Loucy (cell line): ENCODE results near the gene EBPL.

Experiments used
- H2AFZ ChIP-seq: fragments of 200-600 bp; sonication (generic); 2 replicates; pipeline ENCODE4 v1.6.0; 2016; ENCODE audit warnings: antibody characterized with exemption, mild to moderate bottlenecking, low read length, moderate library complexity
- H3F3A ChIP-seq: fragments of 200-600 bp; 2 replicates; pipeline ENCODE4 v1.6.0; 2016; ENCODE audit warnings: antibody characterized with exemption, low read depth, mild to moderate bottlenecking
- H3K27me3 ChIP-seq: fragments of 200-600 bp; sonication (generic); 2 replicates; pipeline ENCODE4 v1.6.1; 2014; ENCODE audit warnings: low read length, mild to moderate bottlenecking; ENCODE audit not compliant: insufficient read depth, poor library complexity, severe bottlenecking
- H3K36me3 ChIP-seq: fragments of 200-600 bp; sonication (generic); 2 replicates; pipeline ENCODE4 v1.6.1; 2016; ENCODE audit warnings: low read length; ENCODE audit not compliant: insufficient read depth
- H3K4me1 ChIP-seq: fragments of 200-600 bp; sonication (generic); 2 replicates; pipeline ENCODE4 v1.5.1; 2014; ENCODE audit warnings: low read length, mild to moderate bottlenecking; ENCODE audit not compliant: insufficient read depth, poor library complexity, severe bottlenecking
- H3K4me2 ChIP-seq: fragments of 200-600 bp; sonication (generic); 2 replicates; pipeline ENCODE4 v1.6.0; 2014; ENCODE audit warnings: antibody characterized with exemption, low read length, low read depth, mild to moderate bottlenecking; ENCODE audit not compliant: poor library complexity, severe bottlenecking
- H3K4me3 ChIP-seq: fragments of 200-600 bp; sonication (generic); 2 replicates; pipeline ENCODE4 v1.5.1; 2014; ENCODE audit warnings: low read length, mild to moderate bottlenecking, mixed read lengths; ENCODE audit not compliant: poor library complexity, severe bottlenecking
- H3K79me2 ChIP-seq: fragments of 200-600 bp; sonication (generic); 2 replicates; pipeline ENCODE4 v1.6.1; 2014; ENCODE audit warnings: low read length; ENCODE audit not compliant: insufficient read depth
- H3K9ac ChIP-seq: fragments of 200-600 bp; sonication (generic); 2 replicates; pipeline ENCODE4 v1.6.0; 2014; ENCODE audit warnings: mild to moderate bottlenecking, low read depth, low read length, moderate library complexity; ENCODE audit not compliant: poor library complexity, severe bottlenecking
- H3K9me2 ChIP-seq: fragments of 200-600 bp; sonication (generic); replicated peaks from 2 replicates; pipeline ENCODE4 v1.6.1; 2016; ENCODE audit warnings: low read depth, low read length, mixed read lengths
- H3K9me3 ChIP-seq: fragments of 200-600 bp; sonication (generic); 2 replicates; pipeline ENCODE4 v1.6.1; 2014; ENCODE audit warnings: mild to moderate bottlenecking, antibody characterized with exemption, low read length, low read depth; ENCODE audit not compliant: insufficient read depth
- H4K20me1 ChIP-seq: fragments of 200-600 bp; sonication (generic); 2 replicates; pipeline ENCODE4 v1.6.0; 2014; ENCODE audit warnings: antibody characterized with exemption, low read length, mild to moderate bottlenecking; ENCODE audit not compliant: insufficient read depth, poor library complexity, severe bottlenecking
- CTCF ChIP-seq: fragments of 200-600 bp; sonication (generic); conservative IDR thresholded peaks from 2 replicates; pipeline ENCODE4 v1.5.1; 2014; ENCODE audit warnings: mild to moderate bottlenecking, antibody characterized with exemption, low read length
- EZH2phosphoT487 ChIP-seq: fragments of 200-600 bp; IDR thresholded peaks from 2 replicates; pipeline ENCODE4 v1.6.1; 2018; ENCODE audit warnings: antibody characterized with exemption, mild to moderate bottlenecking, moderate library complexity, borderline replicate concordance

EBPL gene

DNA sequence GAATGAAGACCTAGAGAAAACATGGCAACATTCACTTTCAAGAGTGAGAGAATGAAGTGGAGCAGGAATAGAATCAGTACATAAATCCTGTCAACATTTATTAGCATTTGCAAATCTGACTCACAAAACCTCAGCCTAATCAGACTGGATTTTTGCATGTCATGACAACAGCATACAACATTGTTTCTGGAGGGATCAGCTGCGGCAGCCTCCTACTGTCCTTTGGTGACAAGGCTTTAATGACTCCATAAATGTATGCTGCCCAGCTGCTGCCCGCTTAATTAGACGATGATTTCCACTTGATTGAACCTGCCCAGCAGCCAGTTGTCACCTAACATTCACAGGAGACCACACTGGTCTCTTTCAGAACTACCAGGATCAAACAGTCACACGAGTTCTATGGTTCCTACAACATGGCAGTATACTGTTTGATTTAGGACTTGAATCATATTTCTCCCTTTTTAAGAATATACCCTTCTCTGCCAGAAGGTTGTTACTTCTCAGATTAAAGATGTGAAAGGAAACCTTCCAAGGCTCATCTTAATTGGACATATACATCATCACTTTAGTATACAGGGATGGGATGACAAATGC, 9.3 kb downstream of the EBPL start:
- peak overlapping the region; percentile 18 for H3K4me2 ChIP-seq
- peaks cover 78% of the 10 kb centered on the region for H3K79me2 ChIP-seq

GRCh38 chr13:49679246-49679645, 12.0 kb downstream of the EBPL start:
- no peaks in the 10 kb centered on the region for H3K27me3 ChIP-seq
- no peak overlapping the region for H3K9ac ChIP-seq
- peaks cover 75% of the 10 kb centered on the region for H3K79me2 ChIP-seq
- H3K4me2 ChIP-seq, result no peak overlapping the region
- H3K4me3 ChIP-seq, result no peak overlapping the region
- TF ChIP-seq EZH2phosphoT487, result no peak
- TF ChIP-seq CTCF, result peak; percentile 65
- no peaks in the 10 kb centered on the region for H3K9me2 ChIP-seq
- peaks cover 38% of the 10 kb centered on the region for H4K20me1 ChIP-seq
- no peaks in the 10 kb centered on the region for H3F3A ChIP-seq
- peaks cover 7% of the 10 kb centered on the region for H3K4me1 ChIP-seq
- H3K36me3 ChIP-seq, result peaks cover 10% of the 10 kb centered on the region; the same call in 1 of the 2 replicates
- no peak overlapping the region for H2AFZ ChIP-seq
- no peaks in the 10 kb centered on the region for H3K9me3 ChIP-seq

More for the DNA sequence above, 9.3 kb downstream of the EBPL start:
- Histone ChIP-seq H3F3A (no peaks in the 10 kb centered on the region), H3K9me3 (no peaks in the 10 kb centered on the region), H2AFZ (no peak overlapping the region), H3K9me2 (no peaks in the 10 kb centered on the region), H3K9ac (no peak overlapping the region), H3K4me3 (no peak overlapping the region), H3K27me3 (no peaks in the 10 kb centered on the region), H3K36me3 (no peaks in the 10 kb centered on the region), H4K20me1 (peaks cover 44% of the 10 kb centered on the region), H3K4me1 (peaks cover 20% of the 10 kb centered on the region)
- TF ChIP-seq EZH2phosphoT487 (no peak), CTCF (no peak)

DNA sequence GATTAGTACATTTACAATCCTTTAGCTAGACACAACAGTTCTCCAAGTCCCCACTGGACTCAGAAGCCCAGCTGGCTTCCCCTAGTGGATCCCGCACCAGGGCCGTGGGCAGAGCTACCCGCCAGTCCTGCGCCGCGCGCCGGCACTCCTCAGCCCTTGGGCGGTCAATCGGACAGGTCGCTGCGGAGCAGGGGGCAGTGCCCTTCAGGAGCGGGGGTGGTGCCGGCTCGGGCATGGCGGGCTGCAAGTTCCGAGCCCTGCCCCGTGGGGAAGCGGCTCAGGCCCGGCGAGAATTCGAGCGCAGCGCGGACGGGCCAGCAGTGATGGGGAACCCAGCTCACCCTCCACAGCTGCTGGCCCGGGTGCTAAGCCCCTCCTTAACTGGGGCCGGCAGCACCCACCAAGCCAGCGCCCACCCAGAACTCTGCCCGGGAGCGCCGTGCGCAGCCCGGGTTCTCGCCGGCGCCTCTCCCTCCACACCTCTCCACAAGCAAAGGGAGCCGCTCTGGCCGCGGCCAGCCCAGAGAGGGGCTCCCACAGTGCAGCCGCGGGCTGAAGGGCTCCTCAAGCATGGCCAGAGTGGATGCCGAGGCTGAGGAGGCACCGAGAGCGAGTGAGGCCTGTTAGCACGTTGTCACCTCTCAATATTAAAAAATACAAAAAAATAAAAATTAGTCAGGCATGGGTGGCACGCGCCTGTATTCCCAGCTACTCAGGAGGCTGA, 12.9 kb downstream of the EBPL start:
- H3K9me3 ChIP-seq, result no peaks in the 10 kb centered on the region
- no peak overlapping the region for H3K4me3 ChIP-seq
- H4K20me1 ChIP-seq, result peaks cover 38% of the 10 kb centered on the region
- H3K4me2 ChIP-seq, result no peak overlapping the region
- H3K9ac ChIP-seq, result no peak overlapping the region
- H3F3A ChIP-seq, result no peaks in the 10 kb centered on the region
- H3K27me3 ChIP-seq, result no peaks in the 10 kb centered on the region
- TF ChIP-seq CTCF, result no peak
- H3K79me2 ChIP-seq, result peaks cover 70% of the 10 kb centered on the region
- H3K4me1 ChIP-seq, result peaks cover 3% of the 10 kb centered on the region
- H2AFZ ChIP-seq, result no peak overlapping the region
- H3K9me2 ChIP-seq, result no peaks in the 10 kb centered on the region
- peaks cover 10% of the 10 kb centered on the region; the same call in 1 of the 2 replicates for H3K36me3 ChIP-seq
